ENCODE results near the gene MPZL1. TPM values are rescaled to one million over a fixed set of nuclear protein-coding genes. Genes with fewer than 3 reads are reported as not detected.

Gene MPZL1
- total and polyA plus RNA-seq, 2 of the 8 experiments (the other 6 are each of a cell fraction or from before 2014, with no cell fraction given), result 37.8 to 120 TPM

DNA sequence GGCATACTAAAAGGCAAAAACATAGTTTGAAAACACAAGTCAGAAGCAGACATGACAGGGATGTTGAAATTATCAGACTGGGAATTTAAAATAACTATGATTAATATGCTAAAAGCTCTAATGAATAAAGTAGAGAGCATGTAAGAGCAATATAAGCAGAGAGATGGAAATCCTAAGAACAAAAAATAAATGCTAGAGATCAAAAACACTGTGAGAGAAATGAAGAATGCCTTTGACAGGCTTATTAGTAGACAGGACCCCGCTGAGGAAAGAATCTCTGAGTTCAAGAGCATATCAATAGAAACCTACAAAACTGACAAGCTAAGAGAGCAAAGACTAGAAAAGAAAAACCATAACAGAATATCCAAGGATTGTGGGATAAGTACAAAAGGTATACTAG lies 93.9 kb downstream of the MPZL1 start (continued):
- TF ChIP-seq, protein P1, sequence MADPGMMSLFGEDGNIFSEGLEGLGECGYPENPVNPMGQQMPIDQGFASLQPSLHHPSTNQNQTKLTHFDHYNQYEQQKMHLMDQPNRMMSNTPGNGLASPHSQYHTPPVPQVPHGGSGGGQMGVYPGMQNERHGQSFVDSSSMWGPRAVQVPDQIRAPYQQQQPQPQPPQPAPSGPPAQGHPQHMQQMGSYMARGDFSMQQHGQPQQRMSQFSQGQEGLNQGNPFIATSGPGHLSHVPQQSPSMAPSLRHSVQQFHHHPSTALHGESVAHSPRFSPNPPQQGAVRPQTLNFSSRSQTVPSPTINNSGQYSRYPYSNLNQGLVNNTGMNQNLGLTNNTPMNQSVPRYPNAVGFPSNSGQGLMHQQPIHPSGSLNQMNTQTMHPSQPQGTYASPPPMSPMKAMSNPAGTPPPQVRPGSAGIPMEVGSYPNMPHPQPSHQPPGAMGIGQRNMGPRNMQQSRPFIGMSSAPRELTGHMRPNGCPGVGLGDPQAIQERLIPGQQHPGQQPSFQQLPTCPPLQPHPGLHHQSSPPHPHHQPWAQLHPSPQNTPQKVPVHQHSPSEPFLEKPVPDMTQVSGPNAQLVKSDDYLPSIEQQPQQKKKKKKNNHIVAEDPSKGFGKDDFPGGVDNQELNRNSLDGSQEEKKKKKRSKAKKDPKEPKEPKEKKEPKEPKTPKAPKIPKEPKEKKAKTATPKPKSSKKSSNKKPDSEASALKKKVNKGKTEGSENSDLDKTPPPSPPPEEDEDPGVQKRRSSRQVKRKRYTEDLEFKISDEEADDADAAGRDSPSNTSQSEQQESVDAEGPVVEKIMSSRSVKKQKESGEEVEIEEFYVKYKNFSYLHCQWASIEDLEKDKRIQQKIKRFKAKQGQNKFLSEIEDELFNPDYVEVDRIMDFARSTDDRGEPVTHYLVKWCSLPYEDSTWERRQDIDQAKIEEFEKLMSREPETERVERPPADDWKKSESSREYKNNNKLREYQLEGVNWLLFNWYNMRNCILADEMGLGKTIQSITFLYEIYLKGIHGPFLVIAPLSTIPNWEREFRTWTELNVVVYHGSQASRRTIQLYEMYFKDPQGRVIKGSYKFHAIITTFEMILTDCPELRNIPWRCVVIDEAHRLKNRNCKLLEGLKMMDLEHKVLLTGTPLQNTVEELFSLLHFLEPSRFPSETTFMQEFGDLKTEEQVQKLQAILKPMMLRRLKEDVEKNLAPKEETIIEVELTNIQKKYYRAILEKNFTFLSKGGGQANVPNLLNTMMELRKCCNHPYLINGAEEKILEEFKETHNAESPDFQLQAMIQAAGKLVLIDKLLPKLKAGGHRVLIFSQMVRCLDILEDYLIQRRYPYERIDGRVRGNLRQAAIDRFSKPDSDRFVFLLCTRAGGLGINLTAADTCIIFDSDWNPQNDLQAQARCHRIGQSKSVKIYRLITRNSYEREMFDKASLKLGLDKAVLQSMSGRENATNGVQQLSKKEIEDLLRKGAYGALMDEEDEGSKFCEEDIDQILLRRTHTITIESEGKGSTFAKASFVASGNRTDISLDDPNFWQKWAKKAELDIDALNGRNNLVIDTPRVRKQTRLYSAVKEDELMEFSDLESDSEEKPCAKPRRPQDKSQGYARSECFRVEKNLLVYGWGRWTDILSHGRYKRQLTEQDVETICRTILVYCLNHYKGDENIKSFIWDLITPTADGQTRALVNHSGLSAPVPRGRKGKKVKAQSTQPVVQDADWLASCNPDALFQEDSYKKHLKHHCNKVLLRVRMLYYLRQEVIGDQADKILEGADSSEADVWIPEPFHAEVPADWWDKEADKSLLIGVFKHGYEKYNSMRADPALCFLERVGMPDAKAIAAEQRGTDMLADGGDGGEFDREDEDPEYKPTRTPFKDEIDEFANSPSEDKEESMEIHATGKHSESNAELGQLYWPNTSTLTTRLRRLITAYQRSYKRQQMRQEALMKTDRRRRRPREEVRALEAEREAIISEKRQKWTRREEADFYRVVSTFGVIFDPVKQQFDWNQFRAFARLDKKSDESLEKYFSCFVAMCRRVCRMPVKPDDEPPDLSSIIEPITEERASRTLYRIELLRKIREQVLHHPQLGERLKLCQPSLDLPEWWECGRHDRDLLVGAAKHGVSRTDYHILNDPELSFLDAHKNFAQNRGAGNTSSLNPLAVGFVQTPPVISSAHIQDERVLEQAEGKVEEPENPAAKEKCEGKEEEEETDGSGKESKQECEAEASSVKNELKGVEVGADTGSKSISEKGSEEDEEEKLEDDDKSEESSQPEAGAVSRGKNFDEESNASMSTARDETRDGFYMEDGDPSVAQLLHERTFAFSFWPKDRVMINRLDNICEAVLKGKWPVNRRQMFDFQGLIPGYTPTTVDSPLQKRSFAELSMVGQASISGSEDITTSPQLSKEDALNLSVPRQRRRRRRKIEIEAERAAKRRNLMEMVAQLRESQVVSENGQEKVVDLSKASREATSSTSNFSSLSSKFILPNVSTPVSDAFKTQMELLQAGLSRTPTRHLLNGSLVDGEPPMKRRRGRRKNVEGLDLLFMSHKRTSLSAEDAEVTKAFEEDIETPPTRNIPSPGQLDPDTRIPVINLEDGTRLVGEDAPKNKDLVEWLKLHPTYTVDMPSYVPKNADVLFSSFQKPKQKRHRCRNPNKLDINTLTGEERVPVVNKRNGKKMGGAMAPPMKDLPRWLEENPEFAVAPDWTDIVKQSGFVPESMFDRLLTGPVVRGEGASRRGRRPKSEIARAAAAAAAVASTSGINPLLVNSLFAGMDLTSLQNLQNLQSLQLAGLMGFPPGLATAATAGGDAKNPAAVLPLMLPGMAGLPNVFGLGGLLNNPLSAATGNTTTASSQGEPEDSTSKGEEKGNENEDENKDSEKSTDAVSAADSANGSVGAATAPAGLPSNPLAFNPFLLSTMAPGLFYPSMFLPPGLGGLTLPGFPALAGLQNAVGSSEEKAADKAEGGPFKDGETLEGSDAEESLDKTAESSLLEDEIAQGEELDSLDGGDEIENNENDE (IDR thresholded peaks at IDR 0.05; ENCODE audit: insufficient replicate concordance, low read length), result no peak
- TF ChIP-seq HDAC2 (IDR thresholded peaks at IDR 0.05; ENCODE audit: borderline replicate concordance in 1 of 2, low read depth in 2 of 2, low read length in 2 of 2) (no peak), SAP30 (IDR thresholded peaks at IDR 0.05; ENCODE audit: insufficient read depth, insufficient replicate concordance, low read length) (no peak), NANOG (IDR thresholded peaks at IDR 0.05; ENCODE audit: insufficient read depth, low read depth, low read length, poor library complexity, severe bottlenecking) (no peak), MAX (IDR thresholded peaks at IDR 0.05) (no peak), BACH1 (IDR thresholded peaks at IDR 0.05; ENCODE audit: low read length) (no peak)
